ENCODE measurements around the gene TRIP10. TPM values are rescaled to one million over a fixed set of nuclear protein-coding genes. Genes with fewer than 3 reads are reported as not detected.
A peak's percentile ranks its signal among the peaks of the same experiment; 100 is the strongest.

TRIP10 gene
- total and polyA plus RNA-seq, 2 of the 4 experiments (the other 2 are of a cell fraction) = 39.1 to 47.0 TPM

DNA sequence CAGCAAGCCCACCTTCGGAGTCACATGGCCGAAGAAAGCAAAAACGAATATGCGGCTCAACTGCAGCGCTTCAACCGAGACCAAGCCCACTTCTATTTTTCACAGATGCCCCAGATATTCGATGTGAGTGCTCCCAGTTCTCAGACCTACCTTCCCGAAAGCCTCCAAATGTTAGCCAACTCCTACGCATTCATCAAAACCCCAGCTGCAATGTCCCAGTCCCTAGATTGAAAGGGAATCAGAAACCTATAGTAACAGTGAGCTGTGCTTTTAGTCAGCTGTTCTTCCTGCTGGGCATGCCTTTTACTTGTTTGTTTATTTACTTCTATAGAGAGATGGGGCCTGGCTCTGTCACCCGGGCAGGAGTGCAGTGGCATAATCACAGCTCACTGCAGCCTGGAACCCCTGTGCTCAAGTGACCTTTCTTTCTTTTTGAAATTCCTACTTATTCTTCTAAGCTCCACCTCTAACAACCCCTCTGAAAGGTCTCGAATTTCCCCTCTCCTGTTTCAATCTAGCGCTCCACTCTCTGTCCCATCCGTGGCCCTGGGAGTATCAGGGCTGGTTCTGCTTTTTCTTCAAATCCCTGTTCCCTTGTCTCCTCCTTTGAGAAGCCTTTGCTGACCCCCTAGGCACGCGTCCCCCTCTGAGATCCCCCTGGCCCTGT lies 4.4 kb downstream of the TRIP10 start:
- DNase-seq = peak; percentile 37
- WGBS, 2 experiments (ENCODE audit: extremely low coverage in 2 of 2, insufficient read length in 1 of 2) = 84% methylated on average over 5 of the region's 15 CpGs; no CpG with 5 or more reads in 1 of the 2 experiments
- dilution Hi-C loops (cut with HindIII; ENCODE audit: low sequenced_read_pairs, unreplicated experiment) = no loop called here

More for the DNA sequence above, 4.4 kb downstream of the TRIP10 start:
- ChIA-PET POLR2A (ENCODE audit: unreplicated experiment) (no interaction called here), CTCF (no interaction called here)
- TF ChIP-seq NFE2L2 (IDR thresholded peaks at IDR 0.05; ENCODE audit: low read depth, low read length) = no peak
- no peak for TF ChIP-seq RAD21 (IDR thresholded peaks at IDR 0.05; ENCODE audit: low read length)
- no peak for TF ChIP-seq CEBPB (IDR thresholded peaks at IDR 0.05; ENCODE audit: low read depth, low read length)
- TF ChIP-seq BHLHE40 (IDR thresholded peaks at IDR 0.05; ENCODE audit: low read depth, low read length) = no peak
- no peak for TF ChIP-seq CHD1 (IDR thresholded peaks at IDR 0.05; ENCODE audit: low read depth, low read length)
- no peak for TF ChIP-seq RCOR1 (IDR thresholded peaks at IDR 0.05; ENCODE audit: insufficient replicate concordance, low read length)
- no peak for TF ChIP-seq CTCF (conservative IDR thresholded peaks at IDR 0.05; ENCODE audit: low read depth, low read length)
- TF ChIP-seq FOS (IDR thresholded peaks at IDR 0.05; ENCODE audit: low read depth, low read length) = no peak
- TF ChIP-seq SMC3 (IDR thresholded peaks at IDR 0.05; ENCODE audit: low read depth, low read length) = no peak
- no peak for TF ChIP-seq POLR2A (IDR thresholded peaks at IDR 0.05; ENCODE audit: low read depth, low read length)
- peak overlapping the region; percentile 20; the same call in 1 of the 2 replicates for H4K5ac ChIP-seq (ENCODE audit: low read depth, low read length)
- peak overlapping the region; percentile 39 to 82; a peak in 3 of 4 replicates for H4K8ac ChIP-seq (ENCODE audit: low read depth in 2 of 2, low read length in 2 of 2)
- H2AK5ac ChIP-seq (ENCODE audit: low read depth, low read length) = peak overlapping the region; percentile 90
- no TSS peak for BruUV-seq (replicated peaks)
- H2AK9ac ChIP-seq (replicated peaks; ENCODE audit: low read depth, low read length, poor library complexity) = peak overlapping the region; percentile 92
- H2BK120ac ChIP-seq (ENCODE audit: low read depth, low read length) = peak overlapping the region; percentile 93
- peak overlapping the region; percentile 93 for H3K4ac ChIP-seq (ENCODE audit: low read depth, low read length)
- peaks cover 3% of the 10 kb centered on the region; the same call in 1 of the 2 replicates for H3K9me1 ChIP-seq (ENCODE audit: insufficient read depth, low read length)
- peaks cover 31% of the 10 kb centered on the region for H3K4me1 ChIP-seq (ENCODE audit: control insufficient read depth, insufficient read depth, low read length)
- H3K9ac ChIP-seq (ENCODE audit: low read depth, low read length) = peak overlapping the region; percentile 52
- peak overlapping the region; percentile 89 for H2AFZ ChIP-seq (replicated peaks; ENCODE audit: low read length, poor library complexity)
- H3K23ac ChIP-seq (ENCODE audit: low read depth, low read length) = peak overlapping the region; percentile 94
- ATAC-seq (ENCODE audit: low read depth) = peak; percentile 1
- H3K27me3 ChIP-seq (ENCODE audit: control insufficient read depth, insufficient read depth, low read length) = no peaks in the 10 kb centered on the region
- H3K36me3 ChIP-seq (ENCODE audit: control insufficient read depth, insufficient read depth, low read length) = peaks cover 38% of the 10 kb centered on the region
- peak overlapping the region; percentile 70; the same call in 1 of the 2 replicates for H3K56ac ChIP-seq (ENCODE audit: extremely low read depth, insufficient read depth, low read length)
- intact Hi-C loops (cut with micrococcal nuclease) = loop anchor here (2.0 kb wide), 1 partner anchor 111 kb away; no protein-coding TSS in a partner anchor
- H2BK20ac ChIP-seq (ENCODE audit: low read depth, low read length) = peak overlapping the region; percentile 86; the same call in 1 of the 2 replicates
- H2BK15ac ChIP-seq (ENCODE audit: low read depth, low read length) = peak overlapping the region; percentile 44; the same call in 2 of the 3 replicates
- H4K20me1 ChIP-seq (ENCODE audit: insufficient read depth, low read length) = 0 out of 2 replicates have a peak, but pooled peaks cover 4% of the 10 kb centered on the region
- peak overlapping the region; percentile 42 for H3K14ac ChIP-seq (replicated peaks; ENCODE audit: low read depth, low read length)
- H3K18ac ChIP-seq (ENCODE audit: low read depth, low read length) = peak overlapping the region; percentile 68
- H2BK5ac ChIP-seq (ENCODE audit: low read depth, low read length, poor library complexity, severe bottlenecking) = peak overlapping the region; percentile 94
- H3K79me1 ChIP-seq (ENCODE audit: low read depth in 1 of 2, low read length in 2 of 2) = peaks cover 17 to 61% of the 10 kb centered on the region in 2 experiments
- H3K9me3 ChIP-seq (ENCODE audit: control insufficient read depth, insufficient read depth, low read length) = no peaks in the 10 kb centered on the region
- H3K27ac ChIP-seq (ENCODE audit: insufficient read depth, low read length) = peak overlapping the region; percentile 85
- no peak overlapping the region for H3K4me3 ChIP-seq (ENCODE audit: insufficient read depth, low read depth, low read length)
- in situ Hi-C loops (cut with MboI; ENCODE audit: low sequenced_read_pairs) = no loop called here
- H4K91ac ChIP-seq (ENCODE audit: insufficient read depth, low read depth, low read length) = peak overlapping the region; percentile 78
- peak overlapping the region; percentile 65 for H3K4me2 ChIP-seq (ENCODE audit: low read depth, low read length)
